ENCODE results near the gene DEXI.

The DEXI gene

GRCh38 chr16:10888320-10888937 is 53.8 kb downstream of the DEXI start:
- DNase-seq, result no peak

GRCh38 chr16:10885246-10885645 is 57.0 kb downstream of the DEXI start:
- no peak for DNase-seq

GRCh38 chr16:10883004-10883403 is 59.3 kb downstream of the DEXI start:
- DNase-seq, result no peak

- DNase-seq, result no peak
These were observed 60.7 kb downstream of the DEXI start for GRCh38 chr16:10881479-10882030.

GRCh38 chr16:10880594-10881452 is 61.4 kb downstream of the DEXI start:
- no peak for DNase-seq

- no peak for DNase-seq
These were observed 62.3 kb downstream of the DEXI start for GRCh38 chr16:10879681-10880589.
